PC-3 (cell line): ENCODE data around the gene RGS10. TPM values are rescaled to one million over a fixed set of nuclear protein-coding genes. Genes with fewer than 3 reads are reported as not detected.

Experiments used
- ATAC-seq: fragments of 200-7000 bp; cut with Tn5 transposase; 2 replicates; pipeline ENCODE4 v1.9.1; 2020; ENCODE audit warnings: mild to moderate bottlenecking, moderate library complexity
- BruUV-seq: library from RNA; stranded (reverse); fragments of 400-500 nt; replicated peaks from 2 replicates; lab custom pipeline; 2021; lab: Mats Ljungman, UMichigan
- CTCF ChIA-PET: fragments of 300-600 bp; sonication (Branson Sonifier 250); formaldehyde crosslinking; loops from one replicate; lab custom pipeline; 2022; ENCODE audit warnings: antibody characterized with exemption; lab: Charles Lee
- POLR2A ChIA-PET: fragments of 300-600 bp; sonication (Branson Sonifier 250); formaldehyde crosslinking; loops from one replicate; lab custom pipeline; 2022; ENCODE audit warnings: antibody characterized with exemption; ENCODE audit not compliant: unreplicated experiment; lab: Charles Lee
- DNase-seq: peaks from one replicate; pipeline ENCODE4 v3.0.0-alpha.2; 2015
- H2AFZ ChIP-seq: fragments of 300-600 bp; sonication (generic); 2 replicates; pipeline ENCODE4 v1.6.0; 2016; ENCODE audit warnings: antibody characterized with exemption, low read length
- H3F3A ChIP-seq: fragments of 300-600 bp; sonication (generic); one replicate; pipeline ENCODE4 v1.6.0; 2017; ENCODE audit warnings: antibody characterized with exemption, low read length, control low read depth, mild to moderate bottlenecking; ENCODE audit not compliant: unreplicated experiment
- H3K27ac ChIP-seq: fragments of 300-600 bp; sonication (generic); 2 replicates; pipeline ENCODE4 v1.5.1; 2016; ENCODE audit warnings: mild to moderate bottlenecking, low read length
- H3K27me3 ChIP-seq: fragments of 300-600 bp; sonication (generic); 2 replicates; pipeline ENCODE4 v1.6.1; 2016; ENCODE audit warnings: low read length, mixed read lengths
- H3K36me3 ChIP-seq: fragments of 300-600 bp; sonication (generic); 2 replicates; pipeline ENCODE4 v1.6.1; 2016; ENCODE audit warnings: low read depth, mixed run types, low read length, mixed read lengths
- H3K4me1 ChIP-seq: fragments of 300-600 bp; sonication (generic); 2 replicates; pipeline ENCODE4 v1.5.1; 2016; ENCODE audit warnings: low read length; ENCODE audit not compliant: insufficient read depth
- H3K4me2 ChIP-seq: fragments of 300-600 bp; sonication (generic); 2 replicates; pipeline ENCODE4 v1.6.0; 2016; ENCODE audit warnings: low read length
- H3K4me3 ChIP-seq: fragments of 300-600 bp; sonication (generic); 2 replicates; pipeline ENCODE4 v1.5.1; 2016; ENCODE audit warnings: mild to moderate bottlenecking, low read length, mixed read lengths
- H3K79me2 ChIP-seq: fragments of 300-600 bp; sonication (generic); 2 replicates; pipeline ENCODE4 v1.6.1; 2017; ENCODE audit warnings: low read length, mixed read lengths
- H3K9ac ChIP-seq: fragments of 300-600 bp; sonication (generic); 2 replicates; pipeline ENCODE4 v1.6.0; 2016; ENCODE audit warnings: mild to moderate bottlenecking, low read length
- H3K9me2 ChIP-seq: fragments of 300-600 bp; sonication (generic); replicated peaks from 2 replicates; pipeline ENCODE4 v1.6.1; 2016; ENCODE audit warnings: mixed run types, low read length, mixed read lengths
- H3K9me3 ChIP-seq: fragments of 300-600 bp; sonication (generic); 2 replicates; pipeline ENCODE4 v1.6.1; 2016; ENCODE audit warnings: low read length, mixed read lengths
- H4K20me1 ChIP-seq: fragments of 300-600 bp; sonication (generic); 2 replicates; pipeline ENCODE4 v1.6.1; 2016; ENCODE audit warnings: low read length, mixed read lengths
- CTCF ChIP-seq: fragments of 300-600 bp; sonication (generic); conservative IDR thresholded peaks from 2 replicates; pipeline ENCODE4 v1.5.1; 2017; ENCODE audit warnings: antibody characterized with exemption, low read depth, mild to moderate bottlenecking, low read length
- EZH2 ChIP-seq: fragments of 300-600 bp; sonication (generic); IDR thresholded peaks from one replicate; pipeline ENCODE4 v1.6.1; 2017; ENCODE audit warnings: antibody characterized with exemption, mild to moderate bottlenecking, low read length; ENCODE audit not compliant: unreplicated experiment
- EZH2phosphoT487 ChIP-seq: fragments of 300-600 bp; sonication (generic); IDR thresholded peaks from 2 replicates; pipeline ENCODE4 v1.6.1; 2018; ENCODE audit warnings: mild to moderate bottlenecking, antibody characterized with exemption, low read length, borderline replicate concordance
- intact Hi-C: fragments of 100-400 bp; cut with micrococcal nuclease; formaldehyde crosslinking; loops from 2 replicates; pipeline ENCODE4 v1.9.0; 2023
- total RNA-seq: library from RNA; depleted of rRNA; stranded (reverse); fragments of >200 nt; gene quantifications from 2 replicates; pipeline ENCODE4 v1.2.3, GENCODE V29; 2014

RGS10 gene
- total RNA-seq, 1 experiment from 2014 or later = 27.6 TPM

GRCh38 chr10:119456435-119456810 lies 86.1 kb downstream of the RGS10 start:
- DNase-seq (no peak), ATAC-seq (no peak)
- Histone ChIP-seq H3K9ac (no peak overlapping the region), H3K4me1 (peaks cover 13% of the 10 kb centered on the region), H3K36me3 (no peaks in the 10 kb centered on the region), H3K27ac (no peak overlapping the region), H3K4me3 (no peak overlapping the region), H3K79me2 (no peaks in the 10 kb centered on the region), H3K27me3 (no peaks in the 10 kb centered on the region), H3K9me2 (no peaks in the 10 kb centered on the region), H4K20me1 (no peaks in the 10 kb centered on the region), H3K4me2 (no peak overlapping the region), H3K9me3 (no peaks in the 10 kb centered on the region), H2AFZ (no peak overlapping the region), H3F3A (no peaks in the 10 kb centered on the region)
- TF ChIP-seq EZH2 = no peak
- ChIA-PET CTCF (interaction anchor here (0.6 kb wide), 1 partner anchor 249 kb away, joined by 3 read pairs; the partner anchor contains the start of gene GRK5), POLR2A (no interaction called here)
- intact Hi-C loops = no loop called here
- BruUV-seq = no TSS peak

- Histone ChIP-seq H3K4me2 (no peak overlapping the region), H3K4me1 (peaks cover 12% of the 10 kb centered on the region), H3F3A (no peaks in the 10 kb centered on the region), H3K9me3 (no peaks in the 10 kb centered on the region), H2AFZ (no peak overlapping the region), H3K27me3 (no peaks in the 10 kb centered on the region), H4K20me1 (no peaks in the 10 kb centered on the region), H3K36me3 (no peaks in the 10 kb centered on the region), H3K9ac (no peak overlapping the region), H3K27ac (no peak overlapping the region), H3K4me3 (no peak overlapping the region), H3K9me2 (no peaks in the 10 kb centered on the region), H3K79me2 (no peaks in the 10 kb centered on the region)
- intact Hi-C loops = no loop called here
- DNase-seq (no peak), ATAC-seq (no peak)
- no TSS peak for BruUV-seq
- TF ChIP-seq CTCF (no peak), EZH2phosphoT487 (no peak), EZH2 (no peak)
- POLR2A ChIA-PET = no interaction called here
- CTCF ChIA-PET = no interaction called here
Measured at GRCh38 chr10:119455609-119456434, 86.7 kb downstream of the RGS10 start.

GRCh38 chr10:119454990-119455389 lies 87.5 kb downstream of the RGS10 start:
- DNase-seq (no peak), ATAC-seq (no peak)
- Histone ChIP-seq H3K27me3 (no peaks in the 10 kb centered on the region), H4K20me1 (no peaks in the 10 kb centered on the region), H3K36me3 (no peaks in the 10 kb centered on the region), H3K4me1 (peaks cover 14% of the 10 kb centered on the region), H3K4me2 (no peak overlapping the region), H3K27ac (no peak overlapping the region), H3K9me3 (no peaks in the 10 kb centered on the region), H3K79me2 (no peaks in the 10 kb centered on the region), H3K9ac (no peak overlapping the region), H3F3A (no peaks in the 10 kb centered on the region), H3K9me2 (no peaks in the 10 kb centered on the region), H2AFZ (no peak overlapping the region), H3K4me3 (no peak overlapping the region)
- TF ChIP-seq EZH2phosphoT487 (no peak), CTCF (no peak), EZH2 (no peak)
- intact Hi-C loops = loop anchor here (5.0 kb wide), 1 partner anchor 87 kb away; the partner anchor contains the start of gene RGS10
- ChIA-PET CTCF (no interaction called here), POLR2A (no interaction called here)
- no TSS peak for BruUV-seq
